ENCODE results near the gene CEBPB. TPM values are rescaled to one million over a fixed set of nuclear protein-coding genes. Genes with fewer than 3 reads are reported as not detected.

CEBPB gene
- total RNA-seq, 1 experiment from 2014 or later: 22.6 TPM

DNA sequence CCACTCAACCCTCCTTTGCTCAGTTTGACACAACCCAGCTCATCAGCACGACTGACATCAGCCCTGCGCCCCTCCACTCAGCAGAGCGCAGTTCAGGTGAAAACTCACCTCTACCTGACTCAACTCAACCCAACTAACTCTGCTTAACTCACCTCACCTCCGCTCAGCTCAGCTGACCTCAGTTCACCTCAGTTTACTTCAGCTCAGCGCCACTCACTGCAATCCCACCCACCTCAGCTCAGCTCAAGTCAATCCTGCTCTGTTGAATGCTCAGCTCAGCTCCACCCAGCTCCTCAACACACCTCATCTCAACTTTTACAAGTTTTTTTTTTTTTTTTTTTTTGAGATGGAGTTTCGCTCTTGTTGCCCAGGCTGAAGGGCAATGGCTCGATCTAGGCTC, 39.6 kb downstream of the CEBPB start:
- Mint-ChIP-seq H3K4me3 (no peak overlapping the region), H3K9me3 (no peaks in the 10 kb centered on the region), H3K27me3 (ENCODE audit: low read depth) (no peaks in the 10 kb centered on the region; the same call in none of the 2 replicates), H3K4me1 (peaks cover 0 to 2% of the 10 kb centered on the region in 2 experiments; a peak in 1 of 4 replicates), H3K36me3 (ENCODE audit: insufficient read depth in 1 of 3, low read depth in 3 of 3) (no peaks in the 10 kb centered on the region), H3K27ac (peak overlapping the region in 2 of 3 experiments; percentile 5 to 27; a peak in 3 of 7 replicates)
- no peak overlapping the region for H3K27ac ChIP-seq (ENCODE audit: insufficient read length, low read depth, low read length)
- no peak overlapping the region for H3K14ac ChIP-seq (ENCODE audit: insufficient read depth, low read length)
- H2AK5ac ChIP-seq (ENCODE audit: insufficient read length, low read length): no peak overlapping the region
- H3K4ac ChIP-seq (ENCODE audit: low read depth, low read length): no peak overlapping the region
- TF ChIP-seq, protein P1, sequence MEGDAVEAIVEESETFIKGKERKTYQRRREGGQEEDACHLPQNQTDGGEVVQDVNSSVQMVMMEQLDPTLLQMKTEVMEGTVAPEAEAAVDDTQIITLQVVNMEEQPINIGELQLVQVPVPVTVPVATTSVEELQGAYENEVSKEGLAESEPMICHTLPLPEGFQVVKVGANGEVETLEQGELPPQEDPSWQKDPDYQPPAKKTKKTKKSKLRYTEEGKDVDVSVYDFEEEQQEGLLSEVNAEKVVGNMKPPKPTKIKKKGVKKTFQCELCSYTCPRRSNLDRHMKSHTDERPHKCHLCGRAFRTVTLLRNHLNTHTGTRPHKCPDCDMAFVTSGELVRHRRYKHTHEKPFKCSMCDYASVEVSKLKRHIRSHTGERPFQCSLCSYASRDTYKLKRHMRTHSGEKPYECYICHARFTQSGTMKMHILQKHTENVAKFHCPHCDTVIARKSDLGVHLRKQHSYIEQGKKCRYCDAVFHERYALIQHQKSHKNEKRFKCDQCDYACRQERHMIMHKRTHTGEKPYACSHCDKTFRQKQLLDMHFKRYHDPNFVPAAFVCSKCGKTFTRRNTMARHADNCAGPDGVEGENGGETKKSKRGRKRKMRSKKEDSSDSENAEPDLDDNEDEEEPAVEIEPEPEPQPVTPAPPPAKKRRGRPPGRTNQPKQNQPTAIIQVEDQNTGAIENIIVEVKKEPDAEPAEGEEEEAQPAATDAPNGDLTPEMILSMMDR (conservative IDR thresholded peaks at IDR 0.05): no peak
- no peak overlapping the region for H3K4me2 ChIP-seq (ENCODE audit: insufficient read depth, insufficient read length, low read length)
- H3K56ac ChIP-seq (ENCODE audit: insufficient read length, low read depth, low read length): no peak overlapping the region
- no peak overlapping the region for H3K18ac ChIP-seq (ENCODE audit: insufficient read length, low read depth, low read length)
- no peak overlapping the region for H2BK120ac ChIP-seq (ENCODE audit: low read depth, low read length, poor library complexity, severe bottlenecking)
- no peak overlapping the region for H2BK5ac ChIP-seq (ENCODE audit: insufficient read length, low read length)
- DNase-seq: no peak
- H4K5ac ChIP-seq (ENCODE audit: insufficient read length, low read depth, low read length): no peak overlapping the region
- no peak overlapping the region for H3K23ac ChIP-seq (ENCODE audit: insufficient read length, low read depth, low read length)
- H3K4me1 ChIP-seq (ENCODE audit: insufficient read depth, low read length): no peaks in the 10 kb centered on the region
- H4K8ac ChIP-seq (replicated peaks; ENCODE audit: insufficient read length, low read depth, low read length): no peak overlapping the region
- no peak overlapping the region for H4K91ac ChIP-seq (ENCODE audit: insufficient read length, low read depth, low read length)
- H3K9ac ChIP-seq (ENCODE audit: extremely low read depth, insufficient read length, low read length): no peak overlapping the region
- no CpG with 5 or more reads among the region's 7 CpGs for WGBS (ENCODE audit: extremely low coverage, insufficient read length, low lambda C conversion rate)
- no peaks in the 10 kb centered on the region for H4K20me1 ChIP-seq (ENCODE audit: control insufficient read depth, insufficient read depth, insufficient read length)
- no peaks in the 10 kb centered on the region for H3K27me3 ChIP-seq (ENCODE audit: insufficient read depth, low read length)
- H2BK20ac ChIP-seq (ENCODE audit: low read depth, low read length, poor library complexity, severe bottlenecking): no peak overlapping the region
- H3K79me2 ChIP-seq (ENCODE audit: insufficient read depth, low read length): no peaks in the 10 kb centered on the region
- H3K23me2 ChIP-seq (ENCODE audit: insufficient read length, low read depth, low read length, poor library complexity, severe bottlenecking): no peaks in the 10 kb centered on the region
- no peak overlapping the region for H3T11ph ChIP-seq (ENCODE audit: low read length)
- no peak overlapping the region for H2BK15ac ChIP-seq (ENCODE audit: low read depth, low read length)
- no peak overlapping the region for H2BK12ac ChIP-seq (ENCODE audit: insufficient read length, low read depth, low read length)
- H2AFZ ChIP-seq (ENCODE audit: low read length): no peak overlapping the region
- H3K9me3 ChIP-seq (ENCODE audit: control insufficient read depth, low read depth, low read length): no peaks in the 10 kb centered on the region
- H3K79me1 ChIP-seq (ENCODE audit: insufficient read depth, low read depth, low read length, poor library complexity, severe bottlenecking): no peaks in the 10 kb centered on the region
